Central memory CD8-positive, alpha-beta T cell (primary cell): ENCODE data around the gene RIPOR1.
"Not testable (repeated sequence)": the region's sequence is repeated elsewhere in the genome, so short reads cannot be mapped to it uniquely, and the experiment has no call there.

Experiments
- ATAC-seq: fragments of 150-1000 bp; cut with Tn5 transposase; replicated peaks from 2 replicates; pipeline ENCODE4 v1.10.0; 2022; ENCODE audit warnings: mild to moderate bottlenecking, moderate FRiP score, moderate number of reproducible peaks; ENCODE audit not compliant: poor library complexity, severe bottlenecking; ENCODE audit errors: extremely low read depth
- DNase-seq, 2 donors: peaks; one replicate each; pipeline ENCODE4 v3.0.0; 2021; ENCODE audit warnings: low spot score in 2 of 2
- H3K27ac Mint-ChIP-seq: one replicate; pipeline ENCODE4 v1.8.0; 2022; ENCODE audit warnings: low read depth, mild to moderate bottlenecking, moderate library complexity, mixed read lengths
- H3K27me3 Mint-ChIP-seq: one replicate; pipeline ENCODE4 v1.8.0; 2022; ENCODE audit warnings: mixed read lengths
- H3K36me3 Mint-ChIP-seq: one replicate; pipeline ENCODE4 v1.8.0; 2022; ENCODE audit warnings: mild to moderate bottlenecking, moderate library complexity, mixed read lengths; ENCODE audit not compliant: insufficient read depth
- H3K4me1 Mint-ChIP-seq: one replicate; pipeline ENCODE4 v1.8.0; 2022; ENCODE audit warnings: mixed read lengths
- H3K4me3 Mint-ChIP-seq: one replicate; pipeline ENCODE4 v1.8.0; 2022; ENCODE audit warnings: mild to moderate bottlenecking, moderate library complexity, mixed read lengths
- H3K9me3 Mint-ChIP-seq: one replicate; pipeline ENCODE4 v1.8.0; 2022; ENCODE audit warnings: mixed read lengths

RIPOR1 gene, protein sequence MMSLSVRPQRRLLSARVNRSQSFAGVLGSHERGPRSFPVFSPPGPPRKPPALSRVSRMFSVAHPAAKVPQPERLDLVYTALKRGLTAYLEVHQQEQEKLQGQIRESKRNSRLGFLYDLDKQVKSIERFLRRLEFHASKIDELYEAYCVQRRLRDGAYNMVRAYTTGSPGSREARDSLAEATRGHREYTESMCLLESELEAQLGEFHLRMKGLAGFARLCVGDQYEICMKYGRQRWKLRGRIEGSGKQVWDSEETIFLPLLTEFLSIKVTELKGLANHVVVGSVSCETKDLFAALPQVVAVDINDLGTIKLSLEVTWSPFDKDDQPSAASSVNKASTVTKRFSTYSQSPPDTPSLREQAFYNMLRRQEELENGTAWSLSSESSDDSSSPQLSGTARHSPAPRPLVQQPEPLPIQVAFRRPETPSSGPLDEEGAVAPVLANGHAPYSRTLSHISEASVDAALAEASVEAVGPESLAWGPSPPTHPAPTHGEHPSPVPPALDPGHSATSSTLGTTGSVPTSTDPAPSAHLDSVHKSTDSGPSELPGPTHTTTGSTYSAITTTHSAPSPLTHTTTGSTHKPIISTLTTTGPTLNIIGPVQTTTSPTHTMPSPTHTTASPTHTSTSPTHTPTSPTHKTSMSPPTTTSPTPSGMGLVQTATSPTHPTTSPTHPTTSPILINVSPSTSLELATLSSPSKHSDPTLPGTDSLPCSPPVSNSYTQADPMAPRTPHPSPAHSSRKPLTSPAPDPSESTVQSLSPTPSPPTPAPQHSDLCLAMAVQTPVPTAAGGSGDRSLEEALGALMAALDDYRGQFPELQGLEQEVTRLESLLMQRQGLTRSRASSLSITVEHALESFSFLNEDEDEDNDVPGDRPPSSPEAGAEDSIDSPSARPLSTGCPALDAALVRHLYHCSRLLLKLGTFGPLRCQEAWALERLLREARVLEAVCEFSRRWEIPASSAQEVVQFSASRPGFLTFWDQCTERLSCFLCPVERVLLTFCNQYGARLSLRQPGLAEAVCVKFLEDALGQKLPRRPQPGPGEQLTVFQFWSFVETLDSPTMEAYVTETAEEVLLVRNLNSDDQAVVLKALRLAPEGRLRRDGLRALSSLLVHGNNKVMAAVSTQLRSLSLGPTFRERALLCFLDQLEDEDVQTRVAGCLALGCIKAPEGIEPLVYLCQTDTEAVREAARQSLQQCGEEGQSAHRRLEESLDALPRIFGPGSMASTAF

DNA sequence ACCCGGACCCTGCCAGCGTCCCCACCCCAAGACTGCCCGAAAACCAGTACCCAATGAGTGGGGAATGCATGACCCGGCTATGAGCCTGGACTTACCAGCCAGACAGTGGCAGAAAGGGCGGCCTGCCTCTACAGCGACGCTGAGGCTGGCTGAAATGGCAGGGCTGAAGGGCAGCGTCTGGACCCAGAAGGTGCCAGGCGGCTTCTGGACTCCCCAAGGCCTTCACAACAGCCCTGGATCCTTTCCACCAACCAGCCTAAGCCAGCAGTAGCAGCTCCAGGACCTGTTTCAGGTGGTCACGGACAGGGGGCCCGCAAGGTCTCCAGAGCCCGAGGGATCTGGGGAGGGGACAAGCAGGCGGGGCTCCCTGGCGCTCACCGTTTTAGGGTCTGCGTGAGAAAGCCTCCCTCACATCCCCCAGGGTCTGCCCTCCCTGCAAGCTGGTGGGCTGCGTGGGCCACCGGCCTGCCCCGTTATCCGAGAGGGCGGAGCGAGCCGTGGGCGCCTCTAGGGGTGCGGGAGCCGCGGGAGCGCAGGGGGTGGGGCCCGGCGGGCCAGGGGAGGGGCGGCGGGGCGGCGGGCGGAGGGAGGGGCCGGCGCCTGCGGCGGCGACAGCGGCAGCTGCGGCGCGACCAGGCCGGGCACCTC is at the start of gene RIPOR1:
Gene RIPOR1, plus strand, starts transcription at position 608 of the 648 bp plus-strand sequence. CDS start 9,618 bp downstream, outside the sequence.
- no peaks in the 10 kb centered on the region for H3K36me3 Mint-ChIP-seq
- ATAC-seq (peak; percentile 63), DNase-seq (no peak)
- H3K27me3 Mint-ChIP-seq, result peaks cover 36% of the 10 kb centered on the region
- H3K4me3 Mint-ChIP-seq, result peak within 1 kb of the TSS; percentile 68
- no peak within 1 kb of the TSS for H3K27ac Mint-ChIP-seq
- peaks cover 28% of the 10 kb centered on the region for H3K4me1 Mint-ChIP-seq
- H3K9me3 Mint-ChIP-seq, result no peaks in the 10 kb centered on the region

DNA sequence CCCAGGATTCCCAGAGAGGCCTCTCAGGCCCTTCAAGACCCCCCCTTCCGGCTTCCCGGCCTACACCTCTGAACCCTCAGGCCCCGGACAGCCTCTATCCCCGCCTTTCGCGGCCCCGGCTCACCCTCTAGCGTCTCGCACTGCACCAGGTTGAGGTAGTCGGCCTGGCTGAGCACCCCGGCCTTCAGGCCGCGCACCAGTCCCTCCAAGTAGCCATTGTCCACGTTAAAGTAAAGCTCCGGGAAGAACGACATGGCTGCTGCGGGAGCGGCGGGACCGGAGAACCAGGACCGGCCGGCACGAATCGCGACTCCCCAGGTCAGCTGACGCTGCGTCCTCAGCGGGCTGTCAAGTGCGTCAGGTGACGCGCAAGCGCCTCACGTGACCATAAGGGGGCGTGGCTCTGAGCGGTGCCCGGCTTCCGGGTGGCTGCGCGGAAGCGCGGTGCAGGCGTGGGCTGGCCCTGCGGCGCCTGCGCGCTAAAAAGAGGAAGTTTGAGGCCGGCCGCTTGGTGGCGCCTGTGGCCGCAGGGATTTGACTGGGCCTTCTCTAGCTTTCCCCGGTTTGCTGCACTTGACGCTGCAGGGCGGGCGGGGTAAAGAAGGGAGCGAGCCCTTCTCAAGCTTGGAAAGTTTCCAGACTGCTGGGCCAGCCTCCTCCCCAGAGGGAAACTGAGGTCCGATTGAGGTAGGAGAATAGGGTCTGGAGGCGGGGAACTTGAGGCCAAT is 47.6 kb upstream of the RIPOR1 start, which contains the start of gene ATP6V0D1:
Gene ATP6V0D1, minus strand, starts transcription at position 325 of the 728 bp plus-strand sequence. Its CDS starts 71 bp downstream, at position 254.
- H3K27ac Mint-ChIP-seq, result peak within 1 kb of the TSS; percentile 99
- H3K4me1 Mint-ChIP-seq, result peaks cover 50% of the 10 kb centered on the region
- peak within 1 kb of the TSS; percentile 99 for H3K4me3 Mint-ChIP-seq
- H3K36me3 Mint-ChIP-seq, result peaks cover 23% of the 10 kb centered on the region
- DNase-seq (peak; percentile 98 to 99), ATAC-seq (peak; percentile 89)
- no peaks in the 10 kb centered on the region for H3K9me3 Mint-ChIP-seq
- no peaks in the 10 kb centered on the region for H3K27me3 Mint-ChIP-seq

DNA sequence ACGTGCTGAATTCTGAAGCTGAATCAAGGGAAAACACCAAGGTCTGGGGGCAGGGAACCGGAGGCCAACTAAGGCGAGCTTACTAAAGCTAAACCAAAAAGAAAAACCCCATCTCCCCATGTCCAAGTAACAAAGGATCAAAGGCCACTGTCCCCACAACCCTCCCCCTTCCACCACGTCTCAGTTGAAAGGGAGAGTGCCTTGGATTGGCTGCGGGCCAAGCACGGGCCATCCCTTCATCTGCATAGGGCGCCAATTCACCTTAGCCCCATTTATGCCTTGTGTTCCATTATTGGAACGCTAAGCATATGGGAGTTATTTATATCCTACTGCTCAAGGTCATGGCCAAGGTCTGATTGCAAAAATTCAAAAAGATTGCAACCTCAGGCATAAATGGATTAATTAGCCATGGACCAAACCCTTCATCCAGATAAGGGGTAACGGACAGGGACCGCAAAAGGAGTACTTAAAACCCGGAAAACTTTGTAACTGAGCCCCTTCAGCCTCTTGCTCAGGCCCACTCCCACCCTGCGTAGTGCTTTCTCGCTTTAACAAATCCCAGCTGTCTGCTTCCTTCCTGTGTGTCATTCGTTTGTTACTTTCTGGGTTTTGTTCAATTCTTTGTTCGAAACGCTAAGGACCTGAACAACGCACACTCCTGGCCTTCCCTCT is 46.9 kb upstream of the RIPOR1 start:
- Mint-ChIP-seq H3K9me3 (no peaks in the 10 kb centered on the region), H3K36me3 (peaks cover 25% of the 10 kb centered on the region), H3K27ac (peak overlapping the region; percentile 99), H3K4me3 (peak overlapping the region; percentile 99), H3K27me3 (no peaks in the 10 kb centered on the region), H3K4me1 (peaks cover 50% of the 10 kb centered on the region)
- peak; percentile 3 for ATAC-seq
- DNase-seq, result no peak

DNA sequence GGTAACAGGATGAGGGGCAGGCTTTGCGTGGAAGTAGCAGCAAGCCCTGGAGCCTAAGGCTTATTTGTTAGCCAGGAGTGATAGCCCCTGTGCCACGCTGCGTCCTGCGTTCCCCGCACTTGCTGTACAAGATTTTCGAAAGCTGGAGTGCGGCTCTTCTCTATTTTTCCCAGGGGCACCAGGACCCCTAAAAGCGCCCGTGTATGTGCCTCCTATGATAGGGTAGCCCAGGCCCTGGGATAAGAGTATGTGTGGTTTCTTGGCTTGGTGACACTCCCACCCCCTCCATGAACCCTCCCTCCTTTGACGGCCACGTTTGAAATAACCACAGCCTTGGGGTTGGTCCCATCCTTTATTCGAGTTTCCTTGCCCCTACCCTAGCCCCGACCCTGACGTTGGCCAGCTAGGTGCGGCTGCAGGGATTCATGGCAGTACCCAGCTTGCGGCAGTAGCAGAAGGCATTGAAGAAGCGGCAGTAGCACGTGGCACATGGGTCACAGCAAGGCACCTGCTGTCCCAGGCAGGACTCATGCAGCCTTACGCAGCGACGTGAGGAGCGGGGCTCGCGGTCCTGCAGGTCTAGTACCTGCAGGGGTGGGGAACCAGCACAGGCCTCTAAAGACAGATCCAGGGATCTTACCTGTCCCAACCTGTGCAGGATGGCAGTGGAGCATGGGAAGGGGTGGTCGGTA is 46.2 kb upstream of the RIPOR1 start:
- DNase-seq, result no peak
- Mint-ChIP-seq H3K36me3 (peaks cover 25% of the 10 kb centered on the region), H3K27me3 (no peaks in the 10 kb centered on the region), H3K27ac (peak overlapping the region; percentile 99), H3K4me1 (peaks cover 46% of the 10 kb centered on the region), H3K9me3 (no peaks in the 10 kb centered on the region), H3K4me3 (peak overlapping the region; percentile 99)
- no peak for ATAC-seq

DNA sequence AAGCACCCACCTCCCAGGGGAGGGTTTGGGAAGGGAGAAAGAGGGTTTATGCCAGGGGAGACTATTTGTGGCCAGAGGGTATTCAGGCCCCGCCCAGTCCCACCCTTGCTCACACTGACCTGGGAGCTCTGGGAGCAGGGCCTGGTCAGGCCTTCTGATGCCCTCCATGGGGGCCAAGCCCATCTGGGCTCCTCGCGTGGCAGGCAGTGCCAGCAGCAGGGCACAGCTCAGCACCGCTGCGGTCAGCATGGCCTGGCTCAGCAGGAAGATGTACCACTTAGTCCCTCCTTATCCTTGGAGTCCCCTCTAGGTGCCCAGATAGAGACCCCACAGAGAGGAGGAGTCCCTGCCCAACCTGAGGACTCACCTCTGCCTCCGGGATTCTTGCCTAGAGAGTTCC is 45.5 kb upstream of the RIPOR1 start, which contains the start of gene AGRP:
Gene AGRP, minus strand, starts transcription at position 398 of the 400 bp plus-strand sequence. Its CDS starts 149 bp downstream, at position 249.
- peak within 1 kb of the TSS; percentile 99 for H3K27ac Mint-ChIP-seq
- no peak for ATAC-seq
- no peaks in the 10 kb centered on the region for H3K27me3 Mint-ChIP-seq
- peaks cover 38% of the 10 kb centered on the region for H3K4me1 Mint-ChIP-seq
- H3K36me3 Mint-ChIP-seq, result peaks cover 27% of the 10 kb centered on the region
- no peak for DNase-seq
- H3K9me3 Mint-ChIP-seq, result no peaks in the 10 kb centered on the region
- peak within 1 kb of the TSS; percentile 99 for H3K4me3 Mint-ChIP-seq

GRCh38 chr16:67483731-67484525 is 44.7 kb upstream of the RIPOR1 start:
- no peaks in the 10 kb centered on the region for H3K27me3 Mint-ChIP-seq
- no peaks in the 10 kb centered on the region for H3K9me3 Mint-ChIP-seq
- H3K4me3 Mint-ChIP-seq, result no peak overlapping the region
- H3K4me1 Mint-ChIP-seq, result peaks cover 32% of the 10 kb centered on the region
- peak overlapping the region; percentile 55 for H3K27ac Mint-ChIP-seq
- no peak for ATAC-seq
- no peak for DNase-seq
- H3K36me3 Mint-ChIP-seq, result peaks cover 28% of the 10 kb centered on the region

- no peaks in the 10 kb centered on the region for H3K9me3 Mint-ChIP-seq
- no peaks in the 10 kb centered on the region for H3K27me3 Mint-ChIP-seq
- peaks cover 16% of the 10 kb centered on the region for H3K4me1 Mint-ChIP-seq
- ATAC-seq, result no peak
- H3K36me3 Mint-ChIP-seq, result peaks cover 18% of the 10 kb centered on the region
- H3K4me3 Mint-ChIP-seq, result no peak overlapping the region
- no peak for DNase-seq
- H3K27ac Mint-ChIP-seq, result peak overlapping the region; percentile 35
Measured at GRCh38 chr16:67486805-67487204, 41.8 kb upstream of the RIPOR1 start.

- H3K4me1 Mint-ChIP-seq, H3K27ac Mint-ChIP-seq, H3K27me3 Mint-ChIP-seq, H3K4me3 Mint-ChIP-seq, ATAC-seq, DNase-seq, H3K9me3 Mint-ChIP-seq: not testable (repeated sequence)
- H3K36me3 Mint-ChIP-seq, result peaks cover 14% of the 10 kb centered on the region
Measured at GRCh38 chr16:67487561-67487960, 41.1 kb upstream of the RIPOR1 start.

DNA sequence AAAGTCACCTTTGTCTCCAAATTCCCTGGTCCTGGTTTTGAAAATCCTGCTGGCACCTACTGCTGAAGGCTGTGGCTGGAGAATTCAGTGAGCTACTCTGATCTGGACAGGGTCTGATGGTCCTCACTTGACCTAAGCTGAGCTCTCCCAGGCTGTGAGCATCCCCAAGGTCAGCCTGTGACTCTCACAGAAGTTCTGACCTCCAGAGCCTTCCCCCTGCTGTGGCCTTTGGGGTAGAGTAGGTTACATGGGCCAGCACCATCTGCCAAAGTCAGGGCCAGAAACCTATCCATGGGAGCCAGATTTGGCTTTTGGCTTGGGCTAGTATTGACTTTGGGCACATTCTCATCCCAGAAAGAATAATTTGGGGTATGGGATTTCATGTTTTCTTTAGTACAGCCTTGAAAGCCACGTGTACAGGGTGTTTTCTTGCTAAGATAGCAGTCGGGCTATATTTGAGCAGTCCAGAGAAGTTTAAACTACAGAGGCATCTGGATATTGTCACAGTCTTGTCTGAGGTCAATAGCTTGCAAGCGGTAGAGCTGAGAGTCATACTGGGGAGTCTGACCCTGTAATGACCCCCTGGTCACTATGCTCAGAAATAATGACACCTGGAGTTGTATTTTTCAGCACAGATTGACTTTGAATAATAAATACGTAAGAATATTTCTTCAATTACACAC is 39.1 kb upstream of the RIPOR1 start:
- H3K9me3 Mint-ChIP-seq, result no peaks in the 10 kb centered on the region
- no peak for ATAC-seq
- no peaks in the 10 kb centered on the region for H3K27me3 Mint-ChIP-seq
- H3K4me3 Mint-ChIP-seq, result no peak overlapping the region
- peaks cover 5% of the 10 kb centered on the region for H3K4me1 Mint-ChIP-seq
- no peak for DNase-seq
- no peak overlapping the region for H3K27ac Mint-ChIP-seq
- peaks cover 17% of the 10 kb centered on the region for H3K36me3 Mint-ChIP-seq
